K562 (cell line): ENCODE results near the gene JPT2. TPM values are rescaled to one million over a fixed set of nuclear protein-coding genes. Genes with fewer than 3 reads are reported as not detected.
A peak's percentile ranks its signal among the peaks of the same experiment; 100 is the strongest.

Experiments
- RHOXF2B ChIP-seq: fragments of 250-450 bp; sonication (Bioruptor Pico); conservative IDR thresholded peaks from 2 replicates; pipeline ENCODE4 v1.5.1; 2021
- STAT5A ChIP-seq: IDR thresholded peaks from 2 replicates; pipeline ENCODE4 v1.6.1; 2012; ENCODE audit warnings: low read length, inconsistent platforms, borderline replicate concordance
- TAF7 ChIP-seq: fragments of 450-650 bp; IDR thresholded peaks from 2 replicates; pipeline ENCODE4 v1.6.1; 2016; ENCODE audit warnings: missing genetic modification characterization, missing compliant biosample characterization
- ZBTB8A ChIP-seq: fragments of 450-650 bp; IDR thresholded peaks from 2 replicates; pipeline ENCODE4 v1.6.1; 2018; ENCODE audit warnings: mild to moderate bottlenecking, moderate library complexity; ENCODE audit not compliant: partially characterized antibody
- polyA plus RNA-seq, 8 experiments: library from polyadenylated mRNA; depleted of rRNA in 4 of 8; stranded (reverse) in 5 of 8; unstranded in 3 of 8; fragments of >200 nt; fragmentation: Nextera tagmentation in 2 of 8; fragmentation: Illumina TruSeq in 1 of 8; extraction: Ambion mirVana in 2 of 8; extraction: Trizol in 1 of 8; gene quantifications; 2 replicates each; pipeline versions ENCODE4 v1.2.1 to v1.2.3, GENCODE V29; 2011 to 2014; ENCODE audit warnings: inconsistent platforms in 1 of 8, missing spikeins in 1 of 8
- total RNA-seq, 7 experiments: library from RNA; depleted of rRNA in 6 of 7; stranded (reverse); fragments of >200 nt in 6 of 7; fragmentation: Illumina TruSeq in 2 of 7; extraction: Trizol in 2 of 7; gene quantifications; 2 replicates each; pipeline versions ENCODE4 v1.2.1 to v1.2.3, GENCODE V29; 2011 to 2021; ENCODE audit warnings: low replicate concordance in 1 of 7
- TF ChIP-seq, protein P1 (sequence below): fragments of 200-600 bp; sonication (generic); IDR thresholded peaks from one replicate; pipeline ENCODE4 v1.6.1; 2012; ENCODE audit warnings: mild to moderate bottlenecking, low read depth, low read length, inconsistent platforms
- TF ChIP-seq, protein P2 (sequence below): sonication (generic); formaldehyde crosslinking; IDR thresholded peaks from 2 replicates; pipeline ENCODE4 v1.8.1; 2023; ENCODE audit warnings: missing genetic modification reagents, mild to moderate bottlenecking, borderline replicate concordance
- TF ChIP-seq, protein P3 (sequence below): IDR thresholded peaks from 2 replicates; pipeline ENCODE4 v1.6.1; 2014; ENCODE audit warnings: antibody characterized with exemption
- TF ChIP-seq, protein P4 (sequence below): fragments of 250-450 bp; sonication (Bioruptor Pico); IDR thresholded peaks from 2 replicates; pipeline ENCODE4 v1.8.0; 2021; ENCODE audit warnings: borderline replicate concordance, mild to moderate bottlenecking, moderate library complexity; ENCODE audit not compliant: poor library complexity, severe bottlenecking

JPT2 gene
- total and polyA plus RNA-seq, 9 of the 15 experiments (the other 6 are each of a cell fraction or from before 2014, with no cell fraction given): 25.5 to 133 (median 106) TPM

DNA sequence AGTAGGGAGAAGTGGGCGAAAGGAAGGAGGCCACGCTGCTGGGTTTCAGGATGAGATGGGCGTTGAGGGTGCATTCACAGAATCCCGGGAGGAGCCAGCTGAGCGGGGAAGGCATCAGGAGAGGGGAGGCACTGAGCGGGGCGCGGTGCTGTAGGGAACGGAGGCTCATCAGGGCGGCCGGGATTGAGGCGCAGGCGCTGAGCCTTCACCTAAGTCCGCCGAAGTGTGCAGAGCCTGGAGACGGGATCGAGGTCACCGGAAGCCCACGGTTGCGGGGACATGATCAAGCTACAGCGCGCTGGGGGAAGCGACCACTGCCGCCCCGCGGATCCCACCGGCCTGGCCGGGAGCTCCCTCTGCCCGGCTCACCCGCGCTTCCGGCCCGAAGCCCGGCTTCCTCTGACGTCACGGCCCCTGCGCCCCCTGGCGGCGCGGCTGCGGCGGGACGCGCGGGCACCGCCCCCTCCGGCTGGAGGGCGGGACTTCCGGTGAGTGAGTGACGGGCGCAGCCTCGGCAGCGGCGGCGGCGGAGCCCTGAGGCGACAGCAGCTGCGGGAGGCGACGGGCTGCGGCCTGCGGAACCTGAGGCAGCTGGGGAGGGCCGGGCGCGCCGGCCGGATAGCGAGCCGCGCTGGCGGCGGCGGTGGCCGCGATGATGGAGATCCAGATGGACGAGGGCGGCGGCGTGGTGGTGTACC is 27.8 kb downstream of the JPT2 start, which contains the start of gene MAPK8IP3 (continued):
- TF ChIP-seq, protein P1, sequence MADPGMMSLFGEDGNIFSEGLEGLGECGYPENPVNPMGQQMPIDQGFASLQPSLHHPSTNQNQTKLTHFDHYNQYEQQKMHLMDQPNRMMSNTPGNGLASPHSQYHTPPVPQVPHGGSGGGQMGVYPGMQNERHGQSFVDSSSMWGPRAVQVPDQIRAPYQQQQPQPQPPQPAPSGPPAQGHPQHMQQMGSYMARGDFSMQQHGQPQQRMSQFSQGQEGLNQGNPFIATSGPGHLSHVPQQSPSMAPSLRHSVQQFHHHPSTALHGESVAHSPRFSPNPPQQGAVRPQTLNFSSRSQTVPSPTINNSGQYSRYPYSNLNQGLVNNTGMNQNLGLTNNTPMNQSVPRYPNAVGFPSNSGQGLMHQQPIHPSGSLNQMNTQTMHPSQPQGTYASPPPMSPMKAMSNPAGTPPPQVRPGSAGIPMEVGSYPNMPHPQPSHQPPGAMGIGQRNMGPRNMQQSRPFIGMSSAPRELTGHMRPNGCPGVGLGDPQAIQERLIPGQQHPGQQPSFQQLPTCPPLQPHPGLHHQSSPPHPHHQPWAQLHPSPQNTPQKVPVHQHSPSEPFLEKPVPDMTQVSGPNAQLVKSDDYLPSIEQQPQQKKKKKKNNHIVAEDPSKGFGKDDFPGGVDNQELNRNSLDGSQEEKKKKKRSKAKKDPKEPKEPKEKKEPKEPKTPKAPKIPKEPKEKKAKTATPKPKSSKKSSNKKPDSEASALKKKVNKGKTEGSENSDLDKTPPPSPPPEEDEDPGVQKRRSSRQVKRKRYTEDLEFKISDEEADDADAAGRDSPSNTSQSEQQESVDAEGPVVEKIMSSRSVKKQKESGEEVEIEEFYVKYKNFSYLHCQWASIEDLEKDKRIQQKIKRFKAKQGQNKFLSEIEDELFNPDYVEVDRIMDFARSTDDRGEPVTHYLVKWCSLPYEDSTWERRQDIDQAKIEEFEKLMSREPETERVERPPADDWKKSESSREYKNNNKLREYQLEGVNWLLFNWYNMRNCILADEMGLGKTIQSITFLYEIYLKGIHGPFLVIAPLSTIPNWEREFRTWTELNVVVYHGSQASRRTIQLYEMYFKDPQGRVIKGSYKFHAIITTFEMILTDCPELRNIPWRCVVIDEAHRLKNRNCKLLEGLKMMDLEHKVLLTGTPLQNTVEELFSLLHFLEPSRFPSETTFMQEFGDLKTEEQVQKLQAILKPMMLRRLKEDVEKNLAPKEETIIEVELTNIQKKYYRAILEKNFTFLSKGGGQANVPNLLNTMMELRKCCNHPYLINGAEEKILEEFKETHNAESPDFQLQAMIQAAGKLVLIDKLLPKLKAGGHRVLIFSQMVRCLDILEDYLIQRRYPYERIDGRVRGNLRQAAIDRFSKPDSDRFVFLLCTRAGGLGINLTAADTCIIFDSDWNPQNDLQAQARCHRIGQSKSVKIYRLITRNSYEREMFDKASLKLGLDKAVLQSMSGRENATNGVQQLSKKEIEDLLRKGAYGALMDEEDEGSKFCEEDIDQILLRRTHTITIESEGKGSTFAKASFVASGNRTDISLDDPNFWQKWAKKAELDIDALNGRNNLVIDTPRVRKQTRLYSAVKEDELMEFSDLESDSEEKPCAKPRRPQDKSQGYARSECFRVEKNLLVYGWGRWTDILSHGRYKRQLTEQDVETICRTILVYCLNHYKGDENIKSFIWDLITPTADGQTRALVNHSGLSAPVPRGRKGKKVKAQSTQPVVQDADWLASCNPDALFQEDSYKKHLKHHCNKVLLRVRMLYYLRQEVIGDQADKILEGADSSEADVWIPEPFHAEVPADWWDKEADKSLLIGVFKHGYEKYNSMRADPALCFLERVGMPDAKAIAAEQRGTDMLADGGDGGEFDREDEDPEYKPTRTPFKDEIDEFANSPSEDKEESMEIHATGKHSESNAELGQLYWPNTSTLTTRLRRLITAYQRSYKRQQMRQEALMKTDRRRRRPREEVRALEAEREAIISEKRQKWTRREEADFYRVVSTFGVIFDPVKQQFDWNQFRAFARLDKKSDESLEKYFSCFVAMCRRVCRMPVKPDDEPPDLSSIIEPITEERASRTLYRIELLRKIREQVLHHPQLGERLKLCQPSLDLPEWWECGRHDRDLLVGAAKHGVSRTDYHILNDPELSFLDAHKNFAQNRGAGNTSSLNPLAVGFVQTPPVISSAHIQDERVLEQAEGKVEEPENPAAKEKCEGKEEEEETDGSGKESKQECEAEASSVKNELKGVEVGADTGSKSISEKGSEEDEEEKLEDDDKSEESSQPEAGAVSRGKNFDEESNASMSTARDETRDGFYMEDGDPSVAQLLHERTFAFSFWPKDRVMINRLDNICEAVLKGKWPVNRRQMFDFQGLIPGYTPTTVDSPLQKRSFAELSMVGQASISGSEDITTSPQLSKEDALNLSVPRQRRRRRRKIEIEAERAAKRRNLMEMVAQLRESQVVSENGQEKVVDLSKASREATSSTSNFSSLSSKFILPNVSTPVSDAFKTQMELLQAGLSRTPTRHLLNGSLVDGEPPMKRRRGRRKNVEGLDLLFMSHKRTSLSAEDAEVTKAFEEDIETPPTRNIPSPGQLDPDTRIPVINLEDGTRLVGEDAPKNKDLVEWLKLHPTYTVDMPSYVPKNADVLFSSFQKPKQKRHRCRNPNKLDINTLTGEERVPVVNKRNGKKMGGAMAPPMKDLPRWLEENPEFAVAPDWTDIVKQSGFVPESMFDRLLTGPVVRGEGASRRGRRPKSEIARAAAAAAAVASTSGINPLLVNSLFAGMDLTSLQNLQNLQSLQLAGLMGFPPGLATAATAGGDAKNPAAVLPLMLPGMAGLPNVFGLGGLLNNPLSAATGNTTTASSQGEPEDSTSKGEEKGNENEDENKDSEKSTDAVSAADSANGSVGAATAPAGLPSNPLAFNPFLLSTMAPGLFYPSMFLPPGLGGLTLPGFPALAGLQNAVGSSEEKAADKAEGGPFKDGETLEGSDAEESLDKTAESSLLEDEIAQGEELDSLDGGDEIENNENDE: no peak
- TF ChIP-seq, protein P2, sequence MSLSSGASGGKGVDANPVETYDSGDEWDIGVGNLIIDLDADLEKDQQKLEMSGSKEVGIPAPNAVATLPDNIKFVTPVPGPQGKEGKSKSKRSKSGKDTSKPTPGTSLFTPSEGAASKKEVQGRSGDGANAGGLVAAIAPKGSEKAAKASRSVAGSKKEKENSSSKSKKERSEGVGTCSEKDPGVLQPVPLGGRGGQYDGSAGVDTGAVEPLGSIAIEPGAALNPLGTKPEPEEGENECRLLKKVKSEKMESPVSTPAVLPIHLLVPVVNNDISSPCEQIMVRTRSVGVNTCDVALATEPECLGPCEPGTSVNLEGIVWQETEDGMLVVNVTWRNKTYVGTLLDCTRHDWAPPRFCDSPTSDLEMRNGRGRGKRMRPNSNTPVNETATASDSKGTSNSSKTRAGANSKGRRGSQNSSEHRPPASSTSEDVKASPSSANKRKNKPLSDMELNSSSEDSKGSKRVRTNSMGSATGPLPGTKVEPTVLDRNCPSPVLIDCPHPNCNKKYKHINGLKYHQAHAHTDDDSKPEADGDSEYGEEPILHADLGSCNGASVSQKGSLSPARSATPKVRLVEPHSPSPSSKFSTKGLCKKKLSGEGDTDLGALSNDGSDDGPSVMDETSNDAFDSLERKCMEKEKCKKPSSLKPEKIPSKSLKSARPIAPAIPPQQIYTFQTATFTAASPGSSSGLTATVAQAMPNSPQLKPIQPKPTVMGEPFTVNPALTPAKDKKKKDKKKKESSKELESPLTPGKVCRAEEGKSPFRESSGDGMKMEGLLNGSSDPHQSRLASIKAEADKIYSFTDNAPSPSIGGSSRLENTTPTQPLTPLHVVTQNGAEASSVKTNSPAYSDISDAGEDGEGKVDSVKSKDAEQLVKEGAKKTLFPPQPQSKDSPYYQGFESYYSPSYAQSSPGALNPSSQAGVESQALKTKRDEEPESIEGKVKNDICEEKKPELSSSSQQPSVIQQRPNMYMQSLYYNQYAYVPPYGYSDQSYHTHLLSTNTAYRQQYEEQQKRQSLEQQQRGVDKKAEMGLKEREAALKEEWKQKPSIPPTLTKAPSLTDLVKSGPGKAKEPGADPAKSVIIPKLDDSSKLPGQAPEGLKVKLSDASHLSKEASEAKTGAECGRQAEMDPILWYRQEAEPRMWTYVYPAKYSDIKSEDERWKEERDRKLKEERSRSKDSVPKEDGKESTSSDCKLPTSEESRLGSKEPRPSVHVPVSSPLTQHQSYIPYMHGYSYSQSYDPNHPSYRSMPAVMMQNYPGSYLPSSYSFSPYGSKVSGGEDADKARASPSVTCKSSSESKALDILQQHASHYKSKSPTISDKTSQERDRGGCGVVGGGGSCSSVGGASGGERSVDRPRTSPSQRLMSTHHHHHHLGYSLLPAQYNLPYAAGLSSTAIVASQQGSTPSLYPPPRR (CRISPR knock-in tag): no peak
- TF ChIP-seq ZBTB8A (no peak), RHOXF2B (CRISPR knock-in tag) (no peak), TAF7 (0 out of 2 replicates have a peak, but pooled peaks have one; percentile 14), STAT5A (no peak)
- TF ChIP-seq, protein P3, sequence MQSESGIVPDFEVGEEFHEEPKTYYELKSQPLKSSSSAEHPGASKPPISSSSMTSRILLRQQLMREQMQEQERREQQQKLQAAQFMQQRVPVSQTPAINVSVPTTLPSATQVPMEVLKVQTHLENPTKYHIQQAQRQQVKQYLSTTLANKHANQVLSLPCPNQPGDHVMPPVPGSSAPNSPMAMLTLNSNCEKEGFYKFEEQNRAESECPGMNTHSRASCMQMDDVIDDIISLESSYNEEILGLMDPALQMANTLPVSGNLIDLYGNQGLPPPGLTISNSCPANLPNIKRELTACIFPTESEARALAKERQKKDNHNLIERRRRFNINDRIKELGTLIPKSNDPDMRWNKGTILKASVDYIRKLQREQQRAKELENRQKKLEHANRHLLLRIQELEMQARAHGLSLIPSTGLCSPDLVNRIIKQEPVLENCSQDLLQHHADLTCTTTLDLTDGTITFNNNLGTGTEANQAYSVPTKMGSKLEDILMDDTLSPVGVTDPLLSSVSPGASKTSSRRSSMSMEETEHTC: no peak
- TF ChIP-seq, protein P4, sequence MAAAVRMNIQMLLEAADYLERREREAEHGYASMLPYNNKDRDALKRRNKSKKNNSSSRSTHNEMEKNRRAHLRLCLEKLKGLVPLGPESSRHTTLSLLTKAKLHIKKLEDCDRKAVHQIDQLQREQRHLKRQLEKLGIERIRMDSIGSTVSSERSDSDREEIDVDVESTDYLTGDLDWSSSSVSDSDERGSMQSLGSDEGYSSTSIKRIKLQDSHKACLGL: no peak
